Upper lobe of right lung (tissue), 1 donor: Measurements from ENCODE around the gene ALK. TPM values are rescaled to one million over a fixed set of nuclear protein-coding genes. Genes with fewer than 3 reads are reported as not detected.

Experiments
- ATAC-seq: fragments of 200-7000 bp; cut with Tn5 transposase; one replicate; pipeline ENCODE4 v1.9.1; 2020; ENCODE audit warnings: mild to moderate bottlenecking, moderate library complexity
- DNase-seq: peaks from one replicate; pipeline ENCODE4 v3.0.0-alpha.2; 2020
- H3K27ac ChIP-seq: fragments of 200-600 bp; one replicate; pipeline ENCODE4 v1.8.0; 2022
- H3K27me3 ChIP-seq: fragments of 200-600 bp; one replicate; pipeline ENCODE4 v1.8.0; 2022; ENCODE audit warnings: mild to moderate bottlenecking
- H3K36me3 ChIP-seq: fragments of 200-600 bp; one replicate; pipeline ENCODE4 v1.8.0; 2022
- H3K4me1 ChIP-seq: fragments of 200-600 bp; one replicate; pipeline ENCODE4 v1.8.0; 2022
- H3K4me3 ChIP-seq: fragments of 200-600 bp; one replicate; pipeline ENCODE4 v1.8.0; 2022; ENCODE audit warnings: mild to moderate bottlenecking
- H3K9me3 ChIP-seq: fragments of 200-600 bp; one replicate; pipeline ENCODE4 v1.8.0; 2022
- intact Hi-C: fragments of 100-400 bp; cut with DNase I; formaldehyde crosslinking; loops from one replicate; pipeline ENCODE4 v1.11.0; 2022
- total RNA-seq: library from RNA; stranded (reverse); fragmentation: NEBNext Ultra II Directional; extraction: Animal tissue kit (Norgen Biotek cat#: 25700); gene quantifications from one replicate; pipeline ENCODE4 v1.2.1, GENCODE V29; 2021
- TF ChIP-seq, protein P1 (sequence below): fragments of 200-600 bp; IDR thresholded peaks from one replicate; pipeline ENCODE4 v1.8.0; 2022; ENCODE audit warnings: antibody characterized with exemption
- donor health status: DM: no; HTN: yes; CAD: no; lungs with severe emphysema.

Gene ALK
- total RNA-seq, 1 donor from 2014 or later = not detected

DNA sequence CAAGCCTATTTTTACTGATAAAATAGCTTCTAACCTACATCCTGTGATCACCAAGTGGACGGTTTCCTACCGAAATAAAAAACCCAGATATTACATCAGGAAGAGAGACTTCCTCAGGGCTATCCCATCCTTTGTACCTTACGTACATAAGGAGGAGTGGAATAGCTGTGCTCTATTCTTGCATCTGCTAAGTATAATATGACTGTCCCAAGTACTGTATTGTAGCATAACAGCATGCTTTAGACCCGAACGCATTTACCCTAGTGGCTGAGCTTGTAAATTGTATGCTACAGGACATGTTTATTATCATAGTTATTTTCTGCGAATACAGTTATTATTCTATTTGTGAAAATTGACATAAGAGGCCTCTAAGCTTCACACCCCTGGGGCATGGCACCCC lies 503.8 kb downstream of the ALK start:
- TF ChIP-seq, protein P1, sequence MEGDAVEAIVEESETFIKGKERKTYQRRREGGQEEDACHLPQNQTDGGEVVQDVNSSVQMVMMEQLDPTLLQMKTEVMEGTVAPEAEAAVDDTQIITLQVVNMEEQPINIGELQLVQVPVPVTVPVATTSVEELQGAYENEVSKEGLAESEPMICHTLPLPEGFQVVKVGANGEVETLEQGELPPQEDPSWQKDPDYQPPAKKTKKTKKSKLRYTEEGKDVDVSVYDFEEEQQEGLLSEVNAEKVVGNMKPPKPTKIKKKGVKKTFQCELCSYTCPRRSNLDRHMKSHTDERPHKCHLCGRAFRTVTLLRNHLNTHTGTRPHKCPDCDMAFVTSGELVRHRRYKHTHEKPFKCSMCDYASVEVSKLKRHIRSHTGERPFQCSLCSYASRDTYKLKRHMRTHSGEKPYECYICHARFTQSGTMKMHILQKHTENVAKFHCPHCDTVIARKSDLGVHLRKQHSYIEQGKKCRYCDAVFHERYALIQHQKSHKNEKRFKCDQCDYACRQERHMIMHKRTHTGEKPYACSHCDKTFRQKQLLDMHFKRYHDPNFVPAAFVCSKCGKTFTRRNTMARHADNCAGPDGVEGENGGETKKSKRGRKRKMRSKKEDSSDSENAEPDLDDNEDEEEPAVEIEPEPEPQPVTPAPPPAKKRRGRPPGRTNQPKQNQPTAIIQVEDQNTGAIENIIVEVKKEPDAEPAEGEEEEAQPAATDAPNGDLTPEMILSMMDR = no peak
- Histone ChIP-seq H3K27me3 (no peaks in the 10 kb centered on the region), H3K36me3 (no peaks in the 10 kb centered on the region), H3K9me3 (no peaks in the 10 kb centered on the region), H3K4me1 (no peaks in the 10 kb centered on the region), H3K27ac (no peak overlapping the region), H3K4me3 (no peak overlapping the region)
- ATAC-seq = no peak
- intact Hi-C loops = no loop called here
- DNase-seq = no peak

DNA sequence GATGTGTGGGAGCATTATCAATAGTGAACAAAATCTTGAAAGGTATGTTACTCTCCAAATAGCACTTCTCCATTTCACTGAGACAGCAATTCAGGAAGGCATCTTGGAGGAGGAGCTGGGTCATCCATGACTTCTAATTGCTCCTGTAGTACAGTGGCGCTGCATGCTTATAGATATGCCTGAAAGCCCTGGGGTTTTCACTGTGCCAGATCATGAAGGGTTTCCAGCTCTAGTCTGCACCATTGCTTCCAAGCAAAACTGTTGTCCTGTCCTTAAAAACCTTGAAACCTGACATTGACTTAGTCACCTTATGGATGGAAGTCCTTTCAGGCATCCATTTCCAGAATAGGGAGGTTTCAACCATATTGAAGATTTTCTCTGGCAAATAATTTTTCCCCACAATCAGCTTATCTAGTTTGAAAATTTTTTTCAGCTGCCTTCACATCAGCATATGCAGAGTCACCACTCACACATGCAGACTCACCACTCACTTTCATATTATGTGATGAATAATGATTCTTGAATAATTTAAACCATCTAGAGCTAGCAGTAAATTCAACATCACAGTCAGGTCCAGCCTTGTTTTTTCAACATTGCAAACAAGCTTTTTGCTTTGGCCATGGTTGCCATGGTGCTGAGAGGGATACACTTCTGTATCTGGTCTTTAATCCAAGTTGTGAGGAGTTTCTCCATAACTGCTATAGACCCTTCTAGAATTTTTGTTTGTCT lies 509.0 kb downstream of the ALK start:
- no peak for ATAC-seq
- Histone ChIP-seq H3K36me3 (no peaks in the 10 kb centered on the region), H3K4me3 (no peak overlapping the region), H3K27me3 (no peaks in the 10 kb centered on the region), H3K4me1 (no peaks in the 10 kb centered on the region), H3K27ac (no peak overlapping the region), H3K9me3 (no peaks in the 10 kb centered on the region)
- no peak for DNase-seq
- intact Hi-C loops = no loop called here
- TF ChIP-seq, protein P1 = no peak

DNA sequence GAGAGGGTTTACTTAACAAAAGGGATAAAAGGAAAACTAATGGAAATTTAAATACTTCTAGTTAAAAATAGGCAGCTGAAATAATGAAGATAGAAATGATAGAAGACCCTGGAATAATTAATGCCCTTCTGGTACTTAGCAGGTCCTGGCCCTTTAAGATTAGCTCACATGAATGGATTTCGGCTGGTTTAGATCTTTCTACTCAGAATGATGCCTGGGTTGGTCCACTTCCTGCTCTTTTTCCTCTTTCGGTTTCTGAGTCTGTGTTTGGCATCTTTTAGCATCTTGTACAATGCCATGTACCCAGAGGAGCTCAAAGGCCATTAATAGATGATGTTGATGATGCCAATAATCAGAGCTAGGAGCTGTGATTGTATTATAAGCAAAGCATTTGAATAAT lies 515.7 kb downstream of the ALK start:
- Histone ChIP-seq H3K27me3 (no peaks in the 10 kb centered on the region), H3K4me3 (no peak overlapping the region), H3K27ac (no peak overlapping the region), H3K9me3 (no peaks in the 10 kb centered on the region), H3K4me1 (no peaks in the 10 kb centered on the region), H3K36me3 (no peaks in the 10 kb centered on the region)
- TF ChIP-seq, protein P1 = no peak
- intact Hi-C loops = no loop called here
- DNase-seq = no peak
- ATAC-seq = no peak

DNA sequence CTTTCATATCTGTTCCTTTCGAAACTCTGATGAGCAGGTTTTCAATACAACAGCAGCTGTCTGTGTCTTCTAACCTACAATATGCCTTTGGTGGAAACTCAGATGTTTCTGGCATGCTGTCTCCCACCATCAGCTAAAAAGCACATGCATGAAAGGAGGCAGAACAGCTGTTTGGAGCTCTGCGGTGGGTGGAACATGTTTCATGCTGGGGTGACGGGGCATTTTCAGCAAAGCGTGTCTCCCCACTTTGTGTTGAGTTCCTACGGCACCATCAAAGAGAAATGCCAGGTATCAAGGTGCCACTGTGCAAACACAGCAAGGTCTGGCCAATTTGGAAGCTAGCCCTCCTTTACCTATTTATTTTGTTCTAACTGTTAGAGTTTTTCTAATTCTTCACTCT lies 516.1 kb downstream of the ALK start:
- Histone ChIP-seq H3K9me3 (no peaks in the 10 kb centered on the region), H3K4me1 (no peaks in the 10 kb centered on the region), H3K27ac (no peak overlapping the region), H3K4me3 (no peak overlapping the region), H3K36me3 (no peaks in the 10 kb centered on the region), H3K27me3 (no peaks in the 10 kb centered on the region)
- DNase-seq (no peak), ATAC-seq (no peak)
- TF ChIP-seq, protein P1 = no peak
- intact Hi-C loops = no loop called here

DNA sequence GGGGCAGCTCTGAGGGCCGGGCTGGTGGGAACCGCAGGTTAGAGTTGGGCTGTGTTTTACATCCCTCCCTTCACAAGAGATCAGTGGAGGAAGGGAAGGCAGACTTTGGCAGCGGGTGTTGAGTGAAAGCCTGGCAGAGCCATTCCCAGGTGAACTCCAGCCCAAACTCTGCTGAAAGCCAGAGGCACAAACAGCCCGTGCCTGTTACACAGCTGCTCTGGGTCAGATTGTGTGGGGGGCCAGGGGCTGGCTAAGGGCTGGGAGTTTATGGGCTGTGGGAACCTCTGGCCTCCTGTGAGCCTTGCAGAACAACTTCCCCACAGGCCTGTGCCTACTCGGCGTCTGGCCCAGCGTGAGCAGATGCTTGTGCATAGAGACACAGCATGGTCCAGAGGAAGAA lies 519.4 kb downstream of the ALK start:
- H3K4me3 ChIP-seq = no peak overlapping the region
- DNase-seq (no peak), ATAC-seq (no peak)
- no peaks in the 10 kb centered on the region for H3K9me3 ChIP-seq
- no peaks in the 10 kb centered on the region for H3K36me3 ChIP-seq
- no peaks in the 10 kb centered on the region for H3K4me1 ChIP-seq
- H3K27me3 ChIP-seq = no peaks in the 10 kb centered on the region
- TF ChIP-seq, protein P1 = no peak
- intact Hi-C loops = no loop called here
- H3K27ac ChIP-seq = no peak overlapping the region
